ENCODE results near the gene GPX2.

GRCh38 chr14:64899958-64900357, 42.6 kb downstream of the GPX2 start:
- TF ChIP-seq, protein P1, sequence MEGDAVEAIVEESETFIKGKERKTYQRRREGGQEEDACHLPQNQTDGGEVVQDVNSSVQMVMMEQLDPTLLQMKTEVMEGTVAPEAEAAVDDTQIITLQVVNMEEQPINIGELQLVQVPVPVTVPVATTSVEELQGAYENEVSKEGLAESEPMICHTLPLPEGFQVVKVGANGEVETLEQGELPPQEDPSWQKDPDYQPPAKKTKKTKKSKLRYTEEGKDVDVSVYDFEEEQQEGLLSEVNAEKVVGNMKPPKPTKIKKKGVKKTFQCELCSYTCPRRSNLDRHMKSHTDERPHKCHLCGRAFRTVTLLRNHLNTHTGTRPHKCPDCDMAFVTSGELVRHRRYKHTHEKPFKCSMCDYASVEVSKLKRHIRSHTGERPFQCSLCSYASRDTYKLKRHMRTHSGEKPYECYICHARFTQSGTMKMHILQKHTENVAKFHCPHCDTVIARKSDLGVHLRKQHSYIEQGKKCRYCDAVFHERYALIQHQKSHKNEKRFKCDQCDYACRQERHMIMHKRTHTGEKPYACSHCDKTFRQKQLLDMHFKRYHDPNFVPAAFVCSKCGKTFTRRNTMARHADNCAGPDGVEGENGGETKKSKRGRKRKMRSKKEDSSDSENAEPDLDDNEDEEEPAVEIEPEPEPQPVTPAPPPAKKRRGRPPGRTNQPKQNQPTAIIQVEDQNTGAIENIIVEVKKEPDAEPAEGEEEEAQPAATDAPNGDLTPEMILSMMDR (IDR thresholded peaks at IDR 0.05; ENCODE audit: borderline replicate concordance, extremely low read depth, low read length, poor library complexity, severe bottlenecking): no peak
- no peak for TF ChIP-seq EZH2 (IDR thresholded peaks at IDR 0.05; ENCODE audit: borderline replicate concordance, low read depth, low read length, severe bottlenecking)

All from DND-41 (cell line).